ENCODE results near the gene PLEKHM3.
"Not testable (repeated sequence)": the region's sequence is repeated elsewhere in the genome, so short reads cannot be mapped to it uniquely, and the experiment has no call there.

The PLEKHM3 gene

DNA sequence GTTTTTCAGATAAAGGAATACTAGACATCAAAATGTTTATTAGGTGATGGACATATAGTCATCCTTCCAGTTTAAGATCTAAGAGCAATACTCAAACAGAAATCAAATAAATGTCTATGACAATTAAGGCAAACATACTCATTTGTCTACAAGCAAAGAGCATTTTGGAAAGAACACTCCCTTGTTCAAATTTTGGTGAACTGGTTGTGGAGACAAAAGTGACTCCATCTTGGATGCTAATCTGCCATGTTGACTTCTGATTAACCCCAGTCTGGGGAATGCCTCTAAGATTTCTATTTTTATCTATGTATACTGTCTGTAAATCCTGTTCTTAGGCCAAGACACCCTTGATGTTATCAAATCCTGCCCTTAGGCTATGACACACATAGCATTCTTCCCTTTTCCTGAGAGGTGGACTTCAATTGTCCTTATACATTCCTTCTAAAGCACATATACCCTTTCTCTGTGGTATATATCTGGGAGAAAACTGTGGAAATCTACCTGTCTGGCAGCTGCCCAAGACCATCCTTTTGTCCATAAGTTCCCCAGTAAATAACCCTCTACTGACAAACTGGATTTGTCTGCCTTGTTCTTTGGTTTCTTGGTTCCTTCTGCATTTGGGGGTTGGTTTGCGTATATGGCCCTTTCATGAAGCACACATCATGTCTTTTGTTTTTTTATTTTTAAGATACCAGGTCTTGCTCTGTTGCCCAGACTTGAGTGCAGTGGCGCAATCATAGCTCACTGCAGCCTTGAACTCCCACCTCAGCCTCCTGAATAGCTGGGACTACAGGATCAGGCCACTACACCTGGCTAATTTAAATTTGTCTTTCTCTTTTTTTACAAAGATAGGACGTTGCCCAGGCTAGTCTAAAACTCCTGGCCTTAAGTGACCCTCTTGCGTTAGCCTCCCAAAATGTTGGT is 12.5 kb upstream of the PLEKHM3 start:
- no peak for DNase-seq (ENCODE audit: low read depth in 2 of 2, low spot score in 1 of 2)

DNA sequence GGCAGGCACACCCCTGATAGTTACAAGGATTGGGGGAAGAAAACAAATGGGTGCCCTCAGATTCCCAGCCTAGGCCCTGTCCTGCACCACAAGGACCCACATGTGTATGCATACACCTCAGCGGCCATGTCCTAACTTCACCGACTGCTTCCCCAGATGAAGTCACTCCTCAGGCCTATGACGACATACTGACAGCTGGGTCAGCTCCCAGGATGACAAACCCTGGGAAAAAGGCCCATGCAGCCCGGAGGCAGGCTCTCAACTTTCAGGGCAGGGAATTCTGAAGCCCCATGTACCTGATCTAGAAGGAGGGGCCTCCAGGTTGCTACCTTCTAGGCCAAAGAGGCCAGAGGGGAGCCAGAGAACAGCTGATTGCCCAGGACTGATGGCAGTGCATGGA is 11.0 kb upstream of the PLEKHM3 start:
- no peak for DNase-seq (ENCODE audit: low read depth in 2 of 2, low spot score in 1 of 2)

DNA sequence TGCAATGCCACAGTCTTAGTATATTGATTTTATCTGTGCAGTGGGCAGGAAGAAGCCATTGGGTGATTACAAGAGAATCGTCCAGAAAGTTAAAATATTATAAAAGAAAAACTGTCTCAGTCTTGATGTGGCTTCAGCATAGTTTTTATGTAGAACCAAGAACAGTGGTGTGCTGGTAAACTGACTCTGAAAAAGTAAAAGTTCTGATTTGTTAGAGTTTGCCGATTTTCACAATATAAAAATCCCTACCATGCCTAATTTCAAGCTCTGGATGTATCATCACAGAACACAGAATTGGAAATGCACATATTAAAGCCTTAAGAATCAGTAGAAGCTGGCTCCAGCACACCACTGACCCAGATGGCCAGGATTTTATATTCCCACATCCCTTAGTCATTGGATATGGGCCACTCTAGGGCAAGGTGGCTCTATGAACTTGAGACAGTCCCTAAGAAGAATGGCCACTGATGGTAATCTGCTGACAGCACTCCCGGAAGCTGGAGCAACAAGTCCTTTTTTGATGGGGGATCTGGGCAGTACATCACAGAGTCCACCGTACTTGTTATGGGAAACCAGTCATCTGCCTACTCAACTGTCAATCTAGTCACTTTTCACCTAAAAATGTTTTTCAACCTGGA is 9.3 kb upstream of the PLEKHM3 start:
- DNase-seq (ENCODE audit: low read depth in 2 of 2, low spot score in 1 of 2), result no peak

DNA sequence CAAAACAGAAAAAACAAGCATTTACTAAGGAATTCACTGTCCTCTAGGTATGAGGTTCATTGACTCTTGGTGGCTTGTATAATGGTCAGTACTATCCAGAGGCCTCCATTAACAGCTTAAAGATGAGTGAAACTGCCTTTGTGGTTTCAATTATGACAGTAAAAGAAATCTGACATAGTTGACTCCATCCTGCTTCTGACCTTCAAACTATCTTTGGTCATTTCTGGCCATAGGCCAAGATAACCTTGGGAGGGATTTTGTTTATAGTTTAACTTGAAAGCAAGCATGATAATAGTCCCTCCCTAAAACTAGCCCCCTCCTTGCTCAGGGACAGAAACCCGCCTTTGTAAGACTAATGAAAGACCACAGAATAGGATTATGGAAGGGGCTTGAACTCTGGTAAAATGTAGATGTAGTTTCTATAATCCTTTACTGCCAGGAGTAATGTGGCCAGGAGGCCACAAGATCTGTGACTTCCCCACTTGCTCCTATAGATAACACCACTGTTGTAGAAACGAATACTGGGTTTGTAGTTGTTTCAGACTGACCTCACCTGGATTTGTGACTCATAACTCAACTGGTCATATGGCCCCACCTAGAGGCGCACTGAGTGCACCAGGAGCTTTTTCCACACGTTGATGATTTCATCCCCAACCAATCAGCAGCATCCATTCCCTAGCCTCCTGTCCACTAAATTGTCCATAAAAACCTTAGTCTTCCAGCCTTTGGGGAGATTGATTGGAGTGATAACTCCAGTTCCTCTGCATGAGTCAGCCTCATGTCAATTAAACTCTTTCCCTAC is 8.6 kb upstream of the PLEKHM3 start:
- no peak for DNase-seq (ENCODE audit: low read depth in 2 of 2, low spot score in 1 of 2)

DNA sequence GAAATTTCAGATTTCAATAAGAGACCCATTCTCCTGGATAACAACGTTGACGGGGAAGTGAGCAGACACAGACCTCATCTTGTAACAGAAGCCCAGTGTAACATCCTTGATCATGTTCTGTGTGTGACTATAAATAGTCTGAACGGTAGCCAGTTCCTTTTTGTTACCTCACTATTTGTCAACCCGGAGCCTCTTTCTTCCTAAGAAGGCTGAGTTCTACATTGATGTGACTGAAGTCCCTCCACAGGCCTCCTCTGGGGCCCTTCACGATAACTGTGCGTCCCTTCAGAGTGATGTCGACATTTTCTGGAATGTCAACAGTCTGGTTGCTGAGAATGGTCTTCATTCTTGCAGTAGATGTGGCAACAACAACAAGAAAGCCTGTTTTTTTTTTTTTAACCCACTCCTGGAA is 6.3 kb upstream of the PLEKHM3 start:
- no peak for DNase-seq (ENCODE audit: low read depth in 2 of 2, low spot score in 1 of 2)

DNA sequence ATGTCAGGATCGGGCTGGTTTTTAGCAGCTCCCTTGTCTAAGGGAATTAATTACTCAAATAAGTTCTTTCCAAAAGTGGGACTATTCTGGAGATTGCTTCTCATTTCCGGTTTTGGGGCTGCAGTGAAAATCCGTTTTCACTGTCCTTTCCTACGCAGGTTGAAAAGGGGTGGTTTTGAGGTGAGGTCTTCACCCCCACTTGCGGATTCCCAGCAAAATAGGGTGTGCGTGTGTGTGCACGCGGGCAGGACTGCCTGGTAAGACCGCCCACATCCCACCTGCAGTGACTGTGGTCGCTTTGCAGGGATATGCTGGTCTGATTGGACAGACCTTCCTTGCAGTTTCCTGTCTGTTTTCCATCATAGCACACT is 472 bp upstream of the PLEKHM3 start:
- DNase-seq (ENCODE audit: low read depth in 2 of 2, low spot score in 1 of 2), result no peak

DNA sequence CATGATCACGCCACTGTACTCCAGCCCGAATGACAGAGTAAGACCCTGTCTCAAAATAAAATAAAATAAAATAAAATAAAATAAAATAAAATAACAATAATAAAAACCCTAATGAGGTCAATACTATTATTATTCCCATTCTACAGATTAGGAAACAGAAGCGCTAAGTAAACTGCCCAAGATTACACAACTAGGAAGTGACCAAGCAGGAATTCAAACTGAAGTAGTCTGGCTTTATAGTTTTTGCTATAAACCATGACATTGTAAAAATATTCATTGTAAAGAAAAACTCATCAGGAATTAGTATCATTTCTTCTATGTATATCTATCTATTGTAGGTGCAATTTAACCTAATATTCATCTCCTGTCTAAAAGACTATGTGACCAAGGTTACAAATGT is 1.2 kb downstream of the PLEKHM3 start:
- no peak for DNase-seq (ENCODE audit: low read depth in 2 of 2, low spot score in 1 of 2)

DNA sequence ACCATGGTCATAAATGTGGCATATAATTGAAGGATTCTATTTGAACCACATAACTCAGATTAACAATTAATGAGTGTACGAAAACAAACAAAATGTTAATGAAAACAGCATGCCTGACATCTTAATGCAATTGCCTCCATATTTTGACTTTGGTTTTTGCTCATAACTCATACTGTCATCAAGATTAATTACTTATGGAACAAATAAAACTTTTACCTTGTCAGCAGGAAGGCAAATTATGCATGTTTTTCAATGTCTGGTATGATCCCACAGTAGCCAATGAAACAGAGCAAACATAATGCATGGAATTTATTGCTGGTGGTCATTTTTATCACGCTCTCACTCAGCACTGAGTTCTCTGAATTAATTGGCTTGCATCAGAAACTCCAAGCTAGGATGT is 5.1 kb downstream of the PLEKHM3 start:
- DNase-seq (ENCODE audit: low read depth in 2 of 2, low spot score in 1 of 2), result no peak

DNA sequence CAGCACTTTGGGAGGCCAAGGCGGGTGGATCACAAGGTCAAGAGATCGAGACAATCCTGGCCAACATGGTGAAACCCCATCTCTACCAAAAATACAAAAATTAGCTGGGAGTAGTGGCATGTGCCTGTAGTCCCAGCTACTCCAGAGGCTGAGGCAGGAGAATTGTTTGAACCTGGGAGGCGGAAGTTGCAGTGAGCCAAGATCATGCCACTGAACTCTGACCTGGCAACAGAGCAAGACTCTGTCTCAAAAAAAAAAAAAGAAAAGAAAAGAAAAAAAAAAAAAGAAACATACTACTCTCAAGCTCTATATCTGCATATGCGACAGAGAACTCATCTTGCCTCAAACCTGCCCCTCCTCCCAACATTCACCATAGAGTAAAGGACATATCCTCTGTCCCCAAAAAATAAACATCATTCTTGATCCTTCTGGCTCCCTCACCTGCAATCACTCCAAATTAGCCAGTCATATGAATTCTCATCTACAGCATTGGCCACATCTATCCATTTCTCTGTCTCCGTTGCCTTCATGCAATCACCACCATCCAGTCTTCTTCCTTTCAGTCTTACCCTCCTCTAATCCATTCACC is 7.1 kb downstream of the PLEKHM3 start:
- not testable (repeated sequence) for DNase-seq (ENCODE audit: low read depth in 2 of 2, low spot score in 1 of 2)

DNA sequence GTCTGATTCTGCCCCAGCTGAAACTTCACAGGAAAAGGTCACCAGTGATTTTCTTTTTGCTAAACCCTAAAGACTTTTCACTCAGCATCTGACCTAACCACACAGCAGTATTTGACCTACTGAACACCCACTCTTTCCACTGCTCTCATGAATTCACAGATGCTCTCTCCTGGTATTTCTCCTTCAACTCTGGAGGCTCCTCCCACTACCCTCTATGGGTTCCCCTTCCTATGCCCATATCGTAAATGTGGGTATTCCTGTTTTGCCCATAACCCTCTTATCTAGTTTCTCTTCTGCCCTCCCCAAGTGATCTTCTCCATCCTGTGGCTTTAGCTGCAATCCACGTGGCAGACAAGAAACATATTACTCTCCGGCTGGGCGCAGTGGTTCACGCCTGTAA is 7.6 kb downstream of the PLEKHM3 start:
- no peak for DNase-seq (ENCODE audit: low read depth in 2 of 2, low spot score in 1 of 2)

DNA sequence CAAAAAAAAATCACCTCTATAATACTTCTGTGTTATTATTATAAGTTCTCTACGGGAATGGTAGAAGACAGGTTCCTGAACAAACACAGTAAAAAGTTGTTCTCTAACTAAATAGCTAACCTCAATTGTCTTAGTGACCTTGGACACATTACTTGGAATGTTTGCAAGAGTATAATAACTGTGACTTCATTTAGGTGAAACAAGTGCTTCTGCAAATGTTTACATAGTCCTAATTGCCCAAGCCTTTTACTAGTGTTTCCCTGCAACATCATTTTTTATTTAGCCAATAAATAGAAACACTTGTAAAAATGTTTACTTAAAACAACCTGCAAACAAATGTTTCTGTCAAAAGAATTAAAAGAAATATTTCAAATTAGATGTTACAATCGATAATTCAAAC is 9.9 kb downstream of the PLEKHM3 start:
- DNase-seq (ENCODE audit: low read depth in 2 of 2, low spot score in 1 of 2), result no peak

DNA sequence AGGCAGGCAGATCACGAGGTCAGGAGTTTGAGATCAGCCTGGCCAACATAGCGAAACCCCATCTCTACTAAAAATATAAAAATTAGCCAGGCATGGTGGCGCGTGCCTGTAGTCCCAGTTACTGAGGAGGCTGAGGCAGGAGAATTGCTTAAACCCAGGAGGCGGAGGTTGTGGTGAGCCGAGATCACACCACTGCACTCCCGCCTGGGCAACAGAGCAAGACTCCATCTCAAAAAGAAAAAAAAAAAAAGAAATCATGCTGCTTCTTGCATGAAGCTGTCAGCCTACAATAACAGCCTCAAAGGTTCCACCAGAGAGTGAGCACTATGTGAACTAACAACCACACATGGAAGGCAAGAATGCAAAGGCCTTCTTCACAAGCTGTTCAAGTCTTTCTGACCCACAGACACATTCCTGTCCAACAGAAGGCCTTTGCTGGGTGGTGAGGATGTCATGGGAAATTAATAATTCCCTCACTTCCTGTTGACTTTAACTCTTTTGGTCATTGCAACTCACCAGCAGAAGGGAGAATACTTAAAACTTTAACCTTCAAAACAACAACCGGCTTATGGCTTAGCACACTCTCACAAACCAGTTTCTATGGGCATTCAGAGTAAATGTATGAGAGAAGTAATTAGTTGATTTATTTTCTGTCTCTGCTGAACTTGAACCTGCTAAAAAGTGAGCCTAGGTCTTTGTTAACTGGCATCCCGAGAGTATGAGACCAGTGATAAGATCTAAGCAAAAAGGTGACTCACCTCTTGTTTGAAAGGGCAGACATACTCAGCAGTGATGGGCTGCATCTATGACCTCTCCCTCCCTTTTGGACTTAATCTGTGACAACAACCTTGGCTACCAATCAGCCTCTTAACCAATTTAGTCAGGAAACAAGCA is 11.8 kb downstream of the PLEKHM3 start:
- DNase-seq (ENCODE audit: low read depth in 2 of 2, low spot score in 1 of 2), result no peak

DNA sequence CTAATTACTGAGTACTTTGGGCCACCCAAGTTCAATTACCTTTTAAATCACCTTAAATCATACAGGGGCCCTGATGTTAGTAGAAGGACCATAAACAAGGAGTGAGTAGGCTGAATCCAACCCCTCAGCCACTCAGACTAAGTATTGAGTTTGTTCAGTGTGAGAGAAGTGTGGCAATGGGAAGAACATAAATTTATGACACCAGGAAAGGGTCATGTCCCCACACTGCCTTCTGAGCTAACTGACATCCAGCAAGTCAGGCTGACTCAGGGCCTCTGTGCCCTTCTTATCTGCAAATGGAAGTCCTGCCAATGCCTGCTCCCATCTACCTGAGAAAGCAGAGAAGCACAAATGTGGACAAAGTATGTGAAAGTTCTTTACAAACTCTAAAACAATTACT is 12.9 kb downstream of the PLEKHM3 start:
- DNase-seq (ENCODE audit: low read depth in 2 of 2, low spot score in 1 of 2), result no peak

DNA sequence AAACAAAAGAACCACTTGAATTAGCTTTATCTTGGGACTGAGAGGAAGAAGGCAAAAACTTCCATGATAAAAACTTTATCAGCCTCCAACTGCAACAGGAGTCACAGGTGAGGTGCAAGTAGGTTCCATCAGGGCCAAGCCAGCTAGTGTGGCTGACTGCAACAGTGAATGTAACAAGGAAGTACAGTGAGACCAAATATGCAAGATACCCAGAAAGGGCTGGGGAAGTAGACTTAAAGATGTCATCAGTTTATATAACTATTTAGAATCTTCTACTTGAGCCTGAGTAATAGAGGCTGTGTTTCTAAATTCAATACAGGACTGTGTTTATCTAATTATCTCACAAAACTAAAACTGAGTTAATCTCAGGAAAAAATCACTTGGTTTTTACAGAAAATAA is 14.8 kb downstream of the PLEKHM3 start:
- DNase-seq (ENCODE audit: low read depth in 2 of 2, low spot score in 1 of 2), result no peak

DNA sequence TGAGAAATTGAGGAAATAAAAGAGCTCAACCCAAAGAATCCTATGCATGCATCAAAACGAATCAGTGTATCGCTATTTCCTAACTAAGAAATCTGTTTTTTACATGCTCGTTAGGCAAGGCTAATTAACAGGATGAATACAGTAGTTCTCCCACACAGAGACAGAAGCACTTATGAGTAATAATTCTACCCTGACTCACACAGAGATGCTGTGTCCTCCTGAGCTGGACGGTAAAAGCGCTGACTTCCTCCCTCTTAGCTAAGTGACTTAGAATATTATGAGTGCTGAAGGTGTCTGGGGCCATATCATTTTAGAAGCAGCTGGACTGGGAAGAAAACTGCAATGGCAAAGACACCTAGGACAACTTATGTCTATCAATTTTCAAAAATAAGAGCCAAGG is 18.5 kb downstream of the PLEKHM3 start:
- DNase-seq (ENCODE audit: low read depth in 2 of 2, low spot score in 1 of 2), result no peak

DNA sequence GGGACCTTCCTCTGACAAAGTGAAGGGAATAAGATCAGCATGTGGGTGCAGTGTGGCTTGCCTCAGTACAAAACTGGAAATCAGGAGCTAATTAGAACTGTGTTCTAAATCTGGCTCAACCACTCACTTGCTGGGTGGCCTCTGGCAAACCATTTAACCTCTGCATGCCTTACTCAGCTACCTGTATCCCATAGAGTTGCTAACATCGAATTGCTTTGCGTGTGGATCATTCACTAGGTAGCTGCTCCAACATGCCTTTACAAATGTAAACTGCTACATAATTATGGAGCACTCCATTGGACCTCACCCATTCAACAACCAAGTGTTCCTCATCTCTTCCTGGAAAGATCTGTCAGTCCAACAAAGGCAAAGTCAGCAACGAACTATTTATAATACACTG is 19.0 kb downstream of the PLEKHM3 start:
- DNase-seq (ENCODE audit: low read depth in 2 of 2, low spot score in 1 of 2), result no peak

DNA sequence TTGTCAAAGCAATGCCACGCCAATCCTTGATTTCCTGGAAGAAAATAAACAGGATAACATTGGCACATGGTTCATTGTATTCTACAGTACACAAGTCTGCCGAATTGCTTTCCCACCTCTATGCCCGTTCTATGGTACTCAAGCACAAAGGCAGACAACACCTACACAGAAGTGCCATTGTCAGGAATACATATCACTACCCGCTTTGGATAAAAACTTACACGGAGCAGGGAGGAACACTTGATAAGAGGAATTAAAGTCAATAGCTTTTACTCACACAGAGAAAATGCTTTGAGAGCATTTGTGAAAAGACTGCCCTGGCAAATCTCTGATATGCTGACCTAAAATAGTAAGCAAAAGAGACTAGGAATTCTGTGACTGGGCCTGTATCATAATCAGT is 23.4 kb downstream of the PLEKHM3 start:
- no peak for DNase-seq (ENCODE audit: low read depth in 2 of 2, low spot score in 1 of 2)

DNA sequence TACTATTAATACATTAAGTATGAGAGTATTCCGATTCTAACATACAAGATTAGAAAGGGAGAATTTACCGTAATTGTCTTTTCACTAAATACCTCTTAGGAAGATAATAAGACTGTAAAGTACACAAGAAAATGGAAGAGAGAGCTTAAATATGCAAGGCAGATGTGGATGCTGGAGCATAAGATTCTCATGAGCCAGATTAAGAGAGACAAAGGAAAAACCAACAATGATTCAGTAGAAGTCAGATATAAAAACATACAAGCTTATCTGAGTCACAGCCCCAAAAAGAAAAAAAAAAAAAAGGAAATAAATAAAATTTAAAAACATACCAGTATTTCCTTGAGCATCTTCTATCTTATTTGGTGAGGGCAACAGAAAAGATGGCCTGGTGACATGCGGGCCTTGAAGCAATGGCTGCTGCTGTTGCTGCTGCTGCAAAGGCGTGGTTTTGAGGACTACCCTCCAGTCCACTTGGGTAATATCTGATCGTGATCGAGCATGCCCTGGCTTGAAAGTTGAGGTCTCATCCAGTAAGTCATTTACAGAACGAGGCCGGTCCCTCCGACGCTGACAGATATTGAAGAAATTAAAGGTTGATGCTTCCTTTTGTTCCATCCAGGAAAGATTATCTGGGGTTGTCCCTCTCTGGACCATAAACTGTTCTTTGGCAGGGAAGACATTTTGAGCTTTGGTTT is 24.5 kb downstream of the PLEKHM3 start:
- no peak for DNase-seq (ENCODE audit: low read depth in 2 of 2, low spot score in 1 of 2)

DNA sequence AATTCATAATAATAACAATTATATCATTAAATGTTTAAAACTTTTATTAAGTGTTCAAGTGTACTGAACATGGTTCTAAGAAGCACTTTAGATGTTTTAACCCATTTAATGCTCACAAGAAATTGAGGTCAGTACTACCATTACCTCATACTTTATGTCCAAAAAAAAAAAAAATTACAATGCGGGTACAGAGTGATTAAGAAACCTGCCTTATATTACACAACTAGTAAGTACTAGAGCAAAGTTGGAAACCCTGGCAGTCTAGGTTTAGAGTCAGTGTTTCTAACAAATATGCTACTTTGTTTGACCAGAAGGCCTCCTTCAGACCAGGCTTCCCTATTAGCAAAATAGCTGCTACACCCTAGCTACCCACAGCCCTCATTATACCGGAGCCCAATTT is 28.5 kb downstream of the PLEKHM3 start:
- no peak for DNase-seq (ENCODE audit: low read depth in 2 of 2, low spot score in 1 of 2)

DNA sequence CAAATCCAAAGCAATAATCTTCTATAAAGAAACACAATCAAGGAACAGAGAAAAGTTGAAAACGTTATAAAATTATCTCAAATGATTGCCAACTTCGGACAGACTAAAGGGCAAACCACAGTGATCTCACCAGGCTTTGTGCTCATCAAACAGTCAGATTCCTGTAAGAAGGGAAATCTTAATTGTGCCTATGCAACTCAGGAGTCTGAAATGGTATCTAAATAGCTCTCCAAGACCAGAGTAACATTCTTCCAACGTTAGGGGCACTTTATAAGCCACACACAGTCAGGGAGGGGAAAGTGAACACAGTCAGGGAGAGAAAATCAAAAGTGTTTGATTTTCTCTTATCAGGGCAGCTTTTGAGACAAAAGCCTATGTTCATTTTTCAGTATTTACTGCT is 29.4 kb downstream of the PLEKHM3 start:
- DNase-seq (ENCODE audit: low read depth in 2 of 2, low spot score in 1 of 2), result no peak

Data from stimulated activated CD8-positive, alpha-beta memory T cell treated with anti-CD3 and anti-CD28 coated beads, Interleukin-4, amount 100 ng/mL, for 1 hour (primary cell).